ENCODE results near the gene HSPG2. TPM values are rescaled to one million over a fixed set of nuclear protein-coding genes. Genes with fewer than 3 reads are reported as not detected.

The HSPG2 gene
- total and polyA plus RNA-seq, 10 of the 15 experiments (the other 5 are each of a cell fraction or from before 2014, with no cell fraction given), result 0.30 to 3.4 (median 0.73) TPM; not detected in 2

- TF ChIP-seq E4F1 (IDR thresholded peaks at IDR 0.05; ENCODE audit: borderline replicate concordance, partially characterized antibody), result no peak
- TF ChIP-seq ESRRA (IDR thresholded peaks at IDR 0.05; ENCODE audit: low read length), result no peak
- no peak for TF ChIP-seq MXI1 (IDR thresholded peaks at IDR 0.05; ENCODE audit: low read depth, low read length)
- no peak for TF ChIP-seq BCL11A (IDR thresholded peaks at IDR 0.05; ENCODE audit: low read depth, low read length)
- no peak for TF ChIP-seq EGR1 (IDR thresholded peaks at IDR 0.05; ENCODE audit: borderline replicate concordance in 1 of 2, low read depth in 2 of 2, low read length in 2 of 2)
- TF ChIP-seq, protein P1, sequence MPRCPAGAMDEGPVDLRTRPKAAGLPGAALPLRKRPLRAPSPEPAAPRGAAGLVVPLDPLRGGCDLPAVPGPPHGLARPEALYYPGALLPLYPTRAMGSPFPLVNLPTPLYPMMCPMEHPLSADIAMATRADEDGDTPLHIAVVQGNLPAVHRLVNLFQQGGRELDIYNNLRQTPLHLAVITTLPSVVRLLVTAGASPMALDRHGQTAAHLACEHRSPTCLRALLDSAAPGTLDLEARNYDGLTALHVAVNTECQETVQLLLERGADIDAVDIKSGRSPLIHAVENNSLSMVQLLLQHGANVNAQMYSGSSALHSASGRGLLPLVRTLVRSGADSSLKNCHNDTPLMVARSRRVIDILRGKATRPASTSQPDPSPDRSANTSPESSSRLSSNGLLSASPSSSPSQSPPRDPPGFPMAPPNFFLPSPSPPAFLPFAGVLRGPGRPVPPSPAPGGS (IDR thresholded peaks at IDR 0.05; ENCODE audit: borderline replicate concordance, insufficient read depth, low read depth, low read length, poor library complexity, severe bottlenecking), result no peak
Observed at GRCh38 chr1:21926065-21926464, 11.0 kb downstream of the HSPG2 start (continued).

GRCh38 chr1:21925334-21925940 is 11.7 kb downstream of the HSPG2 start:
- 42% methylated on average over 8 of the region's 8 CpGs for WGBS (ENCODE audit: insufficient coverage, insufficient replicate concordance, low lambda C conversion rate, missing lambda C conversion rate)
- FAIRE-seq, result no peak
- Histone ChIP-seq H4K20me1 (ENCODE audit: control insufficient read depth, insufficient read depth) (no peaks in the 10 kb centered on the region), H3K9ac (ENCODE audit: control insufficient read depth, insufficient read depth, low read length) (no peak overlapping the region), H3K27ac (ENCODE audit: control insufficient read depth, insufficient read depth) (no peak overlapping the region), H3K4me3 (no peak overlapping the region), H3K4me1 (ENCODE audit: control insufficient read depth, insufficient read depth, low read length) (no peaks in the 10 kb centered on the region), H3K79me2 (ENCODE audit: control insufficient read depth, insufficient read depth, low read length) (no peaks in the 10 kb centered on the region), H2AFZ (ENCODE audit: control insufficient read depth, low read depth, low read length) (no peak overlapping the region), H3K4me2 (ENCODE audit: control insufficient read depth, insufficient read depth) (no peak overlapping the region), H3K9me3 (replicated peaks; ENCODE audit: control insufficient read depth, insufficient read depth, low read length) (no peaks in the 10 kb centered on the region), H3K27me3 (replicated peaks in 1 of 2; ENCODE audit: control insufficient read depth in 2 of 2, insufficient read depth in 2 of 2, low read length in 1 of 2) (no peaks in the 10 kb centered on the region; a peak in 1 of 4 replicates), H3K36me3 (ENCODE audit: control insufficient read depth in 2 of 2, insufficient read depth in 2 of 2, low read length in 1 of 2) (no peaks in the 10 kb centered on the region)
- ATAC-seq, result no peak
- TF ChIP-seq STAT1 (conservative IDR thresholded peaks at IDR 0.05) (no peak), RELA (IDR thresholded peaks at IDR 0.05; ENCODE audit: borderline replicate concordance, partially characterized antibody) (no peak)
- TF ChIP-seq, protein P2, sequence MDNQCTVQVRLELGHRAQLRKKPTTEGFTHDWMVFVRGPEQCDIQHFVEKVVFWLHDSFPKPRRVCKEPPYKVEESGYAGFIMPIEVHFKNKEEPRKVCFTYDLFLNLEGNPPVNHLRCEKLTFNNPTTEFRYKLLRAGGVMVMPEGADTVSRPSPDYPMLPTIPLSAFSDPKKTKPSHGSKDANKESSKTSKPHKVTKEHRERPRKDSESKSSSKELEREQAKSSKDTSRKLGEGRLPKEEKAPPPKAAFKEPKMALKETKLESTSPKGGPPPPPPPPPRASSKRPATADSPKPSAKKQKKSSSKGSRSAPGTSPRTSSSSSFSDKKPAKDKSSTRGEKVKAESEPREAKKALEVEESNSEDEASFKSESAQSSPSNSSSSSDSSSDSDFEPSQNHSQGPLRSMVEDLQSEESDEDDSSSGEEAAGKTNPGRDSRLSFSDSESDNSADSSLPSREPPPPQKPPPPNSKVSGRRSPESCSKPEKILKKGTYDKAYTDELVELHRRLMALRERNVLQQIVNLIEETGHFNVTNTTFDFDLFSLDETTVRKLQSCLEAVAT (IDR thresholded peaks at IDR 0.05), result no peak
- SMC1A ChIA-PET (ENCODE audit: uncharacterized antibody, unreplicated experiment), result interaction anchor here (0.7 kb wide), 1 partner anchor 101 kb away, joined by 3 read pairs; no protein-coding TSS in a partner anchor
- in situ Hi-C loops (cut with MboI), result no loop called here
- CTCF ChIA-PET, result no interaction called here
- POLR2A ChIA-PET, result no interaction called here
- no TSS peak for BruUV-seq (replicated peaks)
- intact Hi-C loops (cut with micrococcal nuclease; ENCODE audit: unreplicated experiment), result no loop called here
- DNase-seq (ENCODE audit: low read depth, low spot score), result no peak
- RAD21 ChIA-PET (ENCODE audit: unreplicated experiment), result interaction anchor here (0.6 kb wide), 1 partner anchor 126 kb away, joined by 3 read pairs; no protein-coding TSS in a partner anchor

Measured in GM12878 (cell line).